ENCODE results near the gene LCOR.

DNA sequence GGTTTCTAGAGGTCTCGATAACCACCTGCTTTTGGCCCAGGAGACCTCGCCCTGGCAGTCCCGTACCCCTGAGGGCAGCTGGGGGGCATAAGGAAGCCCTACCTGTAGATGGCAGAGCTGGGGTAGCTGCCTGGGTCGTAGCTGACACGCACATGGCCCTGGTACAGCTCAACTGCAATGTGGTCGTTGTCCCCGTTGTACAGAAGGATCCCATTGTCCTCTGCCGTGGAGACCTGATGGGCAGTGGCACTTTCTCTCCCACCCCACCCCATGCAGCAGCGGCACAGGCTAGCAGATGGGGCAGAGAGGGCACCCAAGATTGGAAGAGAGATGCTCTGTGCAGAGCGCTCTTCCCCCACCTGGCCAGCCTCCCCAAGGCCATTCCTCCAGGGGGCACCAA, 172.5 kb downstream of the LCOR start:
- no peak for TF ChIP-seq POLR2AphosphoS5 (IDR thresholded peaks at IDR 0.05)
- no peak for TF ChIP-seq POLR2A (IDR thresholded peaks at IDR 0.05)
- TF ChIP-seq, protein P1, sequence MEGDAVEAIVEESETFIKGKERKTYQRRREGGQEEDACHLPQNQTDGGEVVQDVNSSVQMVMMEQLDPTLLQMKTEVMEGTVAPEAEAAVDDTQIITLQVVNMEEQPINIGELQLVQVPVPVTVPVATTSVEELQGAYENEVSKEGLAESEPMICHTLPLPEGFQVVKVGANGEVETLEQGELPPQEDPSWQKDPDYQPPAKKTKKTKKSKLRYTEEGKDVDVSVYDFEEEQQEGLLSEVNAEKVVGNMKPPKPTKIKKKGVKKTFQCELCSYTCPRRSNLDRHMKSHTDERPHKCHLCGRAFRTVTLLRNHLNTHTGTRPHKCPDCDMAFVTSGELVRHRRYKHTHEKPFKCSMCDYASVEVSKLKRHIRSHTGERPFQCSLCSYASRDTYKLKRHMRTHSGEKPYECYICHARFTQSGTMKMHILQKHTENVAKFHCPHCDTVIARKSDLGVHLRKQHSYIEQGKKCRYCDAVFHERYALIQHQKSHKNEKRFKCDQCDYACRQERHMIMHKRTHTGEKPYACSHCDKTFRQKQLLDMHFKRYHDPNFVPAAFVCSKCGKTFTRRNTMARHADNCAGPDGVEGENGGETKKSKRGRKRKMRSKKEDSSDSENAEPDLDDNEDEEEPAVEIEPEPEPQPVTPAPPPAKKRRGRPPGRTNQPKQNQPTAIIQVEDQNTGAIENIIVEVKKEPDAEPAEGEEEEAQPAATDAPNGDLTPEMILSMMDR (IDR thresholded peaks at IDR 0.05) = no peak
- TF ChIP-seq EP300 (IDR thresholded peaks at IDR 0.05) = no peak

Measured in suprapubic skin (tissue), 4 donors.